Body of pancreas (tissue), 4 donors: ENCODE measurements around the gene CERT1.

Source experiments
- POLR2A ChIP-seq, 3 donors: fragments of 450-650 bp; IDR thresholded peaks; one replicate each; pipeline ENCODE4 v1.6.1; 2016; ENCODE audit warnings: antibody characterized with exemption in 3 of 3, mild to moderate bottlenecking in 2 of 3
- TF ChIP-seq, protein P1 (sequence below), 7 experiments: fragments of 450-650 bp in 4 of 7; fragments of 200-600 bp in 3 of 7; sonication (generic) in 3 of 7; IDR thresholded peaks; one replicate each; pipeline ENCODE4 v1.5.1; 2016 to 2019; ENCODE audit warnings: antibody characterized with exemption in 7 of 7

GRCh38 chr5:75395277-75395676 lies 116.2 kb downstream of the CERT1 start:
- TF ChIP-seq, protein P1, sequence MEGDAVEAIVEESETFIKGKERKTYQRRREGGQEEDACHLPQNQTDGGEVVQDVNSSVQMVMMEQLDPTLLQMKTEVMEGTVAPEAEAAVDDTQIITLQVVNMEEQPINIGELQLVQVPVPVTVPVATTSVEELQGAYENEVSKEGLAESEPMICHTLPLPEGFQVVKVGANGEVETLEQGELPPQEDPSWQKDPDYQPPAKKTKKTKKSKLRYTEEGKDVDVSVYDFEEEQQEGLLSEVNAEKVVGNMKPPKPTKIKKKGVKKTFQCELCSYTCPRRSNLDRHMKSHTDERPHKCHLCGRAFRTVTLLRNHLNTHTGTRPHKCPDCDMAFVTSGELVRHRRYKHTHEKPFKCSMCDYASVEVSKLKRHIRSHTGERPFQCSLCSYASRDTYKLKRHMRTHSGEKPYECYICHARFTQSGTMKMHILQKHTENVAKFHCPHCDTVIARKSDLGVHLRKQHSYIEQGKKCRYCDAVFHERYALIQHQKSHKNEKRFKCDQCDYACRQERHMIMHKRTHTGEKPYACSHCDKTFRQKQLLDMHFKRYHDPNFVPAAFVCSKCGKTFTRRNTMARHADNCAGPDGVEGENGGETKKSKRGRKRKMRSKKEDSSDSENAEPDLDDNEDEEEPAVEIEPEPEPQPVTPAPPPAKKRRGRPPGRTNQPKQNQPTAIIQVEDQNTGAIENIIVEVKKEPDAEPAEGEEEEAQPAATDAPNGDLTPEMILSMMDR (IDR thresholded peaks at IDR 0.05), result no peak
- no peak for TF ChIP-seq POLR2A (IDR thresholded peaks at IDR 0.05)
